Prostate gland (tissue), 2 donors: ENCODE data around the gene NPBWR2. TPM values are rescaled to one million over a fixed set of nuclear protein-coding genes. Genes with fewer than 3 reads are reported as not detected.

Experiments
- DNase-seq: peaks from one replicate; pipeline ENCODE4 v3.0.0-alpha.2; 2019; ENCODE audit warnings: low spot score
- H3K27ac ChIP-seq, 2 donors: fragments of 200-600 bp; sonication (generic); 2 replicates each; pipeline ENCODE4 v1.5.1; 2017 to 2019
- H3K27me3 ChIP-seq: fragments of 200-600 bp; sonication (generic); replicated peaks from 2 replicates; pipeline ENCODE4 v1.5.1; 2019; ENCODE audit not compliant: insufficient read depth
- H3K36me3 ChIP-seq, 2 donors: fragments of 200-600 bp; sonication (generic); 1 replicate in 1 of 2; 2 replicates in 1 of 2; pipeline versions ENCODE4 v1.5.1 to v1.8.1; 2017 to 2019
- H3K4me1 ChIP-seq: fragments of 200-600 bp; sonication (generic); replicated peaks from 2 replicates; pipeline ENCODE4 v1.5.1; 2019
- H3K4me3 ChIP-seq, 2 donors: fragments of 200-600 bp; sonication (generic); 2 replicates each; pipeline ENCODE4 v1.5.1; 2017 to 2019
- H3K9me3 ChIP-seq: fragments of 200-600 bp; sonication (generic); 2 replicates; pipeline ENCODE4 v1.5.1; 2017
- POLR2A ChIP-seq: fragments of 450-650 bp; IDR thresholded peaks from one replicate; pipeline ENCODE4 v1.6.1; 2016; ENCODE audit warnings: antibody characterized with exemption, mild to moderate bottlenecking
- POLR2AphosphoS5 ChIP-seq: sonication (generic); formaldehyde crosslinking; IDR thresholded peaks from one replicate; pipeline ENCODE4 v1.6.1; 2017; ENCODE audit warnings: antibody characterized with exemption
- WGBS: methylation state at CpG from one replicate; pipeline ENCODE4 v1.1.5; 2018; 5-methylcytosine and 5-hydroxymethylcytosine counted together
- intact Hi-C: fragments of 100-400 bp; cut with DNase I; formaldehyde crosslinking; loops from one replicate; pipeline ENCODE4 v1.14.2; 2022
- total RNA-seq, 2 donors: library from RNA; depleted of rRNA; stranded (reverse); fragments of >200 nt; gene quantifications; one replicate each; pipeline ENCODE4 v1.1.0, GENCODE V29; 2016
- TF ChIP-seq, protein P1 (sequence below), 4 experiments: fragments of 200-600 bp in 2 of 4; fragments of 450-650 bp in 2 of 4; sonication (generic) in 2 of 4; IDR thresholded peaks; 1 replicate in 3 of 4; 2 replicates in 1 of 4; pipeline ENCODE4 v1.5.1; 2016 to 2019; ENCODE audit warnings: antibody characterized with exemption in 4 of 4, mild to moderate bottlenecking in 2 of 4, moderate library complexity in 2 of 4

Gene NPBWR2
- total RNA-seq, 2 donors from 2014 or later = not detected

DNA sequence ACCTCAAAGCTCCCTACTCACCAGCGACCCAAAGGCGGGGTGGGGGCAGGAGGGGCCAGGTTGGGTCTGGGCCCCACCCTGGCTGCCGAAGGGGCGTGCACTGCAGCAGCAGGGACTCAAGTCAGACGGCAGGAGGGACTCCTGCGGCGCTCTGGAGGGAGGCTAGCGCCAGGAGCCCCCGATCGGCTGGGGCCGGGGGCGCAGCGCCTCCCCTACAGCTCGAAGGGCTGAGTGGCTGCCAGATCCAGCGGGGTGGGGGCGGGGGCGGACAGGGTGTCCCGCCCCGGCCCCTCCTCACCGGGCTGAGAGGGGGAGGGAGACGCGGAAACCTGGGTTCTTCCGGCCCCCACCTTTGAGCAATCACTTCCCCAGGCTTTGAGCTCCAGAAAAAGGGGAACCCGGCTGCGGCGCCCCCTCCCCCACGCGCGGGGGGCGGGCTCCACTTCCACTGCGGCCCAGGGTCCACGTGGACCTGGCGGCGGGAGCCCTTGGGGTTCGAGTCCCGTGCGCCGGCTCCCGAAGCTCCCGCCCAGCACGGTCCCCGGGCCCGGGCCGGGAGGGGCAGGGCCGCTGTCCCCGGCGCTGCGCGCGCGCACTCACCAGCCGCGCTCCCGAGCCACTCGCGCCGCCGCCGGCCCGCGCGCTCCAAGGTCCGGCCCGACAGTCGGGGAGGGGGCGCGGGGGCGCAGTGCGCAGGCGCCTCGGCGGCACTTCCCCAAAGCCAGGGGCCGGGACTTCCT is 27.9 kb downstream of the NPBWR2 start, which contains the start of gene RGS19:
Gene RGS19, minus strand, starts transcription at position 246 of the 740 bp plus-strand sequence. CDS start 2,632 bp downstream, outside the sequence.
- Histone ChIP-seq H3K36me3 (no peaks in the 10 kb centered on the region), H3K4me3 (peak within 1 kb of the TSS; percentile 57 to 72), H3K9me3 (no peaks in the 10 kb centered on the region), H3K4me1 (peaks cover 9% of the 10 kb centered on the region), H3K27ac (peak within 1 kb of the TSS; percentile 68 to 76), H3K27me3 (no peaks in the 10 kb centered on the region)
- peak; percentile 75 for DNase-seq
- TF ChIP-seq POLR2A (no peak), POLR2AphosphoS5 (no peak)
- TF ChIP-seq, protein P1, sequence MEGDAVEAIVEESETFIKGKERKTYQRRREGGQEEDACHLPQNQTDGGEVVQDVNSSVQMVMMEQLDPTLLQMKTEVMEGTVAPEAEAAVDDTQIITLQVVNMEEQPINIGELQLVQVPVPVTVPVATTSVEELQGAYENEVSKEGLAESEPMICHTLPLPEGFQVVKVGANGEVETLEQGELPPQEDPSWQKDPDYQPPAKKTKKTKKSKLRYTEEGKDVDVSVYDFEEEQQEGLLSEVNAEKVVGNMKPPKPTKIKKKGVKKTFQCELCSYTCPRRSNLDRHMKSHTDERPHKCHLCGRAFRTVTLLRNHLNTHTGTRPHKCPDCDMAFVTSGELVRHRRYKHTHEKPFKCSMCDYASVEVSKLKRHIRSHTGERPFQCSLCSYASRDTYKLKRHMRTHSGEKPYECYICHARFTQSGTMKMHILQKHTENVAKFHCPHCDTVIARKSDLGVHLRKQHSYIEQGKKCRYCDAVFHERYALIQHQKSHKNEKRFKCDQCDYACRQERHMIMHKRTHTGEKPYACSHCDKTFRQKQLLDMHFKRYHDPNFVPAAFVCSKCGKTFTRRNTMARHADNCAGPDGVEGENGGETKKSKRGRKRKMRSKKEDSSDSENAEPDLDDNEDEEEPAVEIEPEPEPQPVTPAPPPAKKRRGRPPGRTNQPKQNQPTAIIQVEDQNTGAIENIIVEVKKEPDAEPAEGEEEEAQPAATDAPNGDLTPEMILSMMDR (IDR thresholded peaks at IDR 0.05) = no peak
- intact Hi-C loops = no loop called here
- WGBS = under 1% methylated on average over 32 of the region's 73 CpGs

DNA sequence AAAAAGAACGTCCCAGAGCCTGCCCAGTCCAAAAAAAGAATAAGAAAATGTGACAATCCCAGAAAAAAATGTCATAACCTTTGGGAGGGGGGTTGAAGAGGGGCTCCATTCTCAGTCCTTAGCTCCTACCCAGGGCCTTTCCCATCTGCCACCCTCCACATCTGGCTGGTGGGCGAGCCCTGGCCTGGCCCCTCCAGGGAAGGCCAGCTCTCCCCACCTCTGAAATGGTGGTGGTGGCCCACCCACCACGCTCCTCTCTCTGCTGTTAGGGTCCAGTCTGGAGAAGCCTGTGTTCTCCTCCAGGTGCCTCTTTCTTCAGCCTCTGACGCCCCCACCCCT is 28.5 kb downstream of the NPBWR2 start:
- H3K9me3 ChIP-seq = no peaks in the 10 kb centered on the region
- WGBS = 16% methylated on average over 4 of the region's 4 CpGs
- H3K36me3 ChIP-seq = no peaks in the 10 kb centered on the region
- H3K27ac ChIP-seq = peak overlapping the region; percentile 68 to 76
- peaks cover 9% of the 10 kb centered on the region for H3K4me1 ChIP-seq
- H3K27me3 ChIP-seq = no peaks in the 10 kb centered on the region
- peak overlapping the region; percentile 57 to 72 for H3K4me3 ChIP-seq
- no peak for DNase-seq
- intact Hi-C loops = no loop called here
- TF ChIP-seq POLR2AphosphoS5 (no peak), POLR2A (no peak)
- TF ChIP-seq, protein P1 (IDR thresholded peaks at IDR 0.05) = no peak

DNA sequence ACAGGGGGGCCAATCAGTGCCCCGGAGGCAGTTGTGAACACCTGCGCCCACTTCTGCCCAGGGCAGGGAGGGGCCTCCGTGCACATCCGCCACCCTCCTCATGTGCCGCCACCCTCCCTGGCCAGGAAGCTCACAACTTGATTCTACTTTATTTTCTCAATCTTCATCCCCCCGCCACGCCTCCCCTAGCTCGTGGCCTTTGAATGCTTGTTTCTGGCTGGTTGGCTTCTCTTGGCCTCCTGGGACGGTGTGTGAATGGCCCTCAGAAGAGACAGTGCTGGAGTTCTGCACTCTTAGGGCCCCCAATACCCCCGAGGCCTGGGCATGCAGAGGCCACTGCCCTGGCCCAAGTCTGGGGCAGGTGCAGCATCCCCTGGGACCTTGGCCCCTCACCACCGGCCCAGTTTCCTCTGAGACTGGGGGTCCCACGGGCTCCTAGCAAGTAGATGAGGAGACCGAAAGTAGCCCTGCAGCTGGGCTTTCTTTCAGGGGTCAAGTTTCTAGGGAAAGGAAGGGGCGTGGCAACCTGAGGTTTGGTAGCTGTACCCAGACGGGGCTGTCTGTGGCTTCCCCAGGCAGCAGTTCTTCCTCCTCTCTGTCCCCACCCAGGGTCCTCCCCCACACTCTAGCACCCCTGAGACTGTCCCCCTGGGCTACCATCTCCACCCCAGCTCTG is 29.4 kb downstream of the NPBWR2 start:
- Histone ChIP-seq H3K4me1 (peaks cover 9% of the 10 kb centered on the region), H3K4me3 (no peak overlapping the region), H3K27ac (no peak overlapping the region), H3K36me3 (no peaks in the 10 kb centered on the region), H3K9me3 (no peaks in the 10 kb centered on the region), H3K27me3 (no peaks in the 10 kb centered on the region)
- WGBS = 65% methylated on average over 15 of the region's 15 CpGs
- intact Hi-C loops = no loop called here
- DNase-seq = no peak
- TF ChIP-seq POLR2AphosphoS5 = no peak
- TF ChIP-seq, protein P1 (IDR thresholded peaks at IDR 0.05) = no peak
- no peak for TF ChIP-seq POLR2A

DNA sequence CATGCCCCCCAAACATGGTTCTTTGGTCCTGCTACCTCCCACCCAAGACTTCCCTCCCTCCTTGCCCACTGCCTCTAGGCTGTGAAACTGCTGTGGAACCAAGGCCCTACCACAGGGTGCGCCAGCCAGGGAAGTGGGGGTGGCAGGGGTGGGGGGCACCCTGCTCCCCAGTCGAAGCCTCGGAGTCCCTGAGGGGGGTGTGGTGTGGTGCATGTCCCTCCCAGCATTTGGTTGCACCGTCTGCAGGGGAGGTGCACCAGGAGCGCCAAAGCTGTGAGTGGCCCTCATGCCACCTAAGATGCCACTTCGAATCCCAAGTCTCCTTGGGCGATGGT is 29.9 kb downstream of the NPBWR2 start:
- TF ChIP-seq POLR2A = no peak
- no peak for TF ChIP-seq POLR2AphosphoS5
- TF ChIP-seq, protein P1 (IDR thresholded peaks at IDR 0.05) = no peak
- WGBS = 85% methylated on average over 7 of the region's 7 CpGs
- Histone ChIP-seq H3K27ac (no peak overlapping the region), H3K4me3 (no peak overlapping the region), H3K9me3 (no peaks in the 10 kb centered on the region), H3K4me1 (peaks cover 9% of the 10 kb centered on the region), H3K36me3 (no peaks in the 10 kb centered on the region), H3K27me3 (no peaks in the 10 kb centered on the region)
- intact Hi-C loops = no loop called here
- no peak for DNase-seq

DNA sequence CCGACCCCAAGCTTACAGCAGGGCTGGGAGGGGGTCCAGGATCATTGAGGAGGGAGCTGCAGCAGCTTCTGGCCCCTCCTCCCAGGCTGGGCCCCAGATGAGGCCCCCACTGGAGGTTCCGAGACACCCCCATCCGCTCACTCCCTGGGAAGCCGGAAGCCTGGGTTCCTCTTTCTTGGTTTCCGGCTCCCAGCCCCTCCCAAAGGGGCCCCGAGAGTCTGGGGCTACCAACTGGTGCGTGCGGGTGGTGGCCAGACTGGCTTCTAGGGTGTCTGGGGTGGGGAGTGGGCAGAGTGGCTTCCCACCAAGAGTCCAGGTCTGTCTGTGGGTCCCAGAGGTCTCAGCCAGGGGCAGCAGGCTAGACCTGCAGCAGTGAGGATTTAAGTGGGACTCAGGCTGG is 30.3 kb downstream of the NPBWR2 start:
- intact Hi-C loops = no loop called here
- Histone ChIP-seq H3K36me3 (no peaks in the 10 kb centered on the region), H3K9me3 (no peaks in the 10 kb centered on the region), H3K4me3 (no peak overlapping the region), H3K4me1 (peaks cover 9% of the 10 kb centered on the region), H3K27me3 (no peaks in the 10 kb centered on the region), H3K27ac (no peak overlapping the region)
- DNase-seq = no peak
- WGBS = 77% methylated on average over 8 of the region's 8 CpGs
- TF ChIP-seq, protein P1 (IDR thresholded peaks at IDR 0.05) = no peak
- TF ChIP-seq POLR2AphosphoS5 = no peak
- TF ChIP-seq POLR2A = no peak
